K562 (cell line): ENCODE results near the gene NRROS. TPM values are rescaled to one million over a fixed set of nuclear protein-coding genes. Genes with fewer than 3 reads are reported as not detected.

Experiments used
- ATAC-seq: fragments of 200-7000 bp; cut with Tn5 transposase; 3 replicates; pipeline ENCODE4 v1.9.1; 2020; ENCODE audit warnings: moderate library complexity
- BruUV-seq: library from RNA; stranded (reverse); fragments of 400-500 nt; replicated peaks from 2 replicates; lab custom pipeline; 2021; lab: Mats Ljungman, UMichigan
- CTCF ChIA-PET: fragments of 300-600 bp; formaldehyde crosslinking; extraction: SDS; loops from one replicate; lab custom pipeline; 2021; ENCODE audit warnings: low intra/inter-chr PET ratio; lab: Yijun Ruan, JAX
- POLR2A ChIA-PET: fragments of 300-600, 350-650 bp; sonication (Branson Sonifier 250); formaldehyde crosslinking; extraction: SDS; loops from one replicate; lab custom pipeline; 2021; ENCODE audit warnings: antibody characterized with exemption, inconsistent platforms; lab: Yijun Ruan, JAX
- DNase-seq, 4 experiments: peaks; one replicate each; pipeline versions ENCODE4 v3.0.0 to v3.0.0-alpha.2; 2011 to 2018; ENCODE audit warnings: low spot score in 3 of 4, mixed read lengths in 3 of 4; ENCODE audit errors: extremely low read depth in 1 of 4
- FAIRE-seq: peaks from 2 replicates; lab custom pipeline; 2011; peaks lifted over from hg19 to GRCh38; lab: Jason Lieb, UNC
- H2AFZ ChIP-seq: 2 replicates; pipeline ENCODE4 v1.6.0; 2011; ENCODE audit warnings: low read depth, low read length, control low read depth, inconsistent platforms
- H3K27ac ChIP-seq: fragments of 200-600 bp; 3 replicates; pipeline ENCODE4 v1.8.0; 2011; ENCODE audit warnings: low read depth, mild to moderate bottlenecking, control low read depth, inconsistent platforms, low read length, moderate library complexity, mixed read lengths; ENCODE audit errors: extremely low read depth
- H3K27me3 ChIP-seq, 2 experiments: fragments of 300-600 bp in 1 of 2; 2 replicates in 1 of 2; 3 replicates in 1 of 2; pipeline versions ENCODE4 v1.6.0 to v1.8.0; 2011; ENCODE audit warnings: inconsistent platforms in 2 of 2, low read length in 2 of 2, mild to moderate bottlenecking in 1 of 2, mixed read lengths in 1 of 2, moderate library complexity in 1 of 2; ENCODE audit not compliant: control insufficient read depth in 2 of 2, insufficient read depth in 2 of 2
- H3K36me3 ChIP-seq: fragments of 300-600 bp; 3 replicates; pipeline ENCODE4 v1.8.0; 2011; ENCODE audit warnings: mild to moderate bottlenecking, low read length, inconsistent platforms; ENCODE audit not compliant: control insufficient read depth, insufficient read depth
- H3K4me1 ChIP-seq, 2 experiments: fragments of 200-600 bp in 1 of 2; replicated peaks in 1 of 2; 2 replicates in 1 of 2; 3 replicates in 1 of 2; pipeline versions ENCODE4 v1.5.1 to v1.8.0; 2011; ENCODE audit warnings: inconsistent platforms in 2 of 2, low read length in 2 of 2, mild to moderate bottlenecking in 1 of 2, mixed read lengths in 1 of 2, moderate library complexity in 1 of 2; ENCODE audit not compliant: control insufficient read depth in 2 of 2, insufficient read depth in 2 of 2
- H3K4me2 ChIP-seq: 2 replicates; pipeline ENCODE4 v1.6.1; 2011; ENCODE audit warnings: low read length, control low read depth, inconsistent platforms, mixed read lengths; ENCODE audit not compliant: insufficient read depth
- H3K4me3 ChIP-seq: fragments of 200-600 bp; sonication (generic), shearing (Covaris generic); 2 replicates; pipeline ENCODE4 v1.5.1; 2016; ENCODE audit warnings: control low read depth, inconsistent platforms
- H3K79me2 ChIP-seq: fragments of 200-600 bp; 3 replicates; pipeline ENCODE4 v1.8.0; 2011; ENCODE audit warnings: low read length, inconsistent platforms; ENCODE audit not compliant: control insufficient read depth, insufficient read depth
- H3K9ac ChIP-seq, 2 experiments: 2 replicates each; pipeline versions ENCODE4 v1.6.0 to v1.6.1; 2011; ENCODE audit warnings: low read depth in 2 of 2, low read length in 2 of 2, control low read depth in 1 of 2, inconsistent platforms in 1 of 2, mild to moderate bottlenecking in 1 of 2, mixed read lengths in 1 of 2; ENCODE audit not compliant: insufficient read depth in 1 of 2
- H3K9me1 ChIP-seq: one replicate; pipeline ENCODE4 v1.6.0; 2011; ENCODE audit warnings: inconsistent platforms, mild to moderate bottlenecking, low read length, moderate library complexity; ENCODE audit not compliant: control insufficient read depth, insufficient read depth
- H3K9me3 ChIP-seq: replicated peaks from 2 replicates; pipeline ENCODE4 v1.5.1; 2011; ENCODE audit warnings: low read depth, low read length, inconsistent platforms; ENCODE audit not compliant: control insufficient read depth, insufficient read depth
- H4K20me1 ChIP-seq: replicated peaks from 2 replicates; pipeline ENCODE4 v1.6.1; 2011; ENCODE audit warnings: low read length, inconsistent platforms, mixed read lengths; ENCODE audit not compliant: control insufficient read depth, insufficient read depth
- KDM5B ChIP-seq: fragments of 200-600 bp; sonication (generic); IDR thresholded peaks from 2 replicates; pipeline ENCODE4 v1.6.1; 2012; ENCODE audit warnings: low read depth, mild to moderate bottlenecking, moderate library complexity, low read length, control low read depth, inconsistent platforms; ENCODE audit not compliant: insufficient replicate concordance
- WGBS: fragments of 100-300 bp; shearing (Covaris generic); methylation state at CpG from one replicate; pipeline ENCODE4 v1.1.6; 2016; ENCODE audit warnings: low coverage, mixed read lengths; ENCODE audit not compliant: insufficient coverage; ENCODE audit errors: missing lambda C conversion rate; 5-methylcytosine and 5-hydroxymethylcytosine counted together
- in situ Hi-C: fragments of 300-500 bp; cut with MboI; formaldehyde crosslinking; loops from 4 replicates; pipeline ENCODE4 v1.15.0; 2018; ENCODE audit warnings: inconsistent platforms, mixed read lengths
- intact Hi-C: fragments of 100-400 bp; cut with micrococcal nuclease; formaldehyde crosslinking; loops from 2 replicates; pipeline ENCODE4 v1.14.2; 2022
- polyA plus RNA-seq, 8 experiments: library from polyadenylated mRNA; depleted of rRNA in 4 of 8; stranded (reverse) in 5 of 8; unstranded in 3 of 8; fragments of >200 nt; fragmentation: Nextera tagmentation in 2 of 8; fragmentation: Illumina TruSeq in 1 of 8; extraction: Ambion mirVana in 2 of 8; extraction: Trizol in 1 of 8; gene quantifications; 2 replicates each; pipeline versions ENCODE4 v1.2.1 to v1.2.3, GENCODE V29; 2011 to 2014; ENCODE audit warnings: inconsistent platforms in 1 of 8, missing spikeins in 1 of 8
- total RNA-seq, 7 experiments: library from RNA; depleted of rRNA in 6 of 7; stranded (reverse); fragments of >200 nt in 6 of 7; fragmentation: Illumina TruSeq in 2 of 7; extraction: Trizol in 2 of 7; gene quantifications; 2 replicates each; pipeline versions ENCODE4 v1.2.1 to v1.2.3, GENCODE V29; 2011 to 2021; ENCODE audit warnings: low replicate concordance in 1 of 7
- TF ChIP-seq, protein P1 (sequence below): fragments of 450-650 bp; formaldehyde crosslinking; IDR thresholded peaks from 2 replicates; pipeline ENCODE4 v1.4.0; 2020; ENCODE audit warnings: mild to moderate bottlenecking

NRROS gene
- total and polyA plus RNA-seq, 9 of the 15 experiments (the other 6 are each of a cell fraction or from before 2014, with no cell fraction given), result 0.34 to 13.8 (median 3.8) TPM

DNA sequence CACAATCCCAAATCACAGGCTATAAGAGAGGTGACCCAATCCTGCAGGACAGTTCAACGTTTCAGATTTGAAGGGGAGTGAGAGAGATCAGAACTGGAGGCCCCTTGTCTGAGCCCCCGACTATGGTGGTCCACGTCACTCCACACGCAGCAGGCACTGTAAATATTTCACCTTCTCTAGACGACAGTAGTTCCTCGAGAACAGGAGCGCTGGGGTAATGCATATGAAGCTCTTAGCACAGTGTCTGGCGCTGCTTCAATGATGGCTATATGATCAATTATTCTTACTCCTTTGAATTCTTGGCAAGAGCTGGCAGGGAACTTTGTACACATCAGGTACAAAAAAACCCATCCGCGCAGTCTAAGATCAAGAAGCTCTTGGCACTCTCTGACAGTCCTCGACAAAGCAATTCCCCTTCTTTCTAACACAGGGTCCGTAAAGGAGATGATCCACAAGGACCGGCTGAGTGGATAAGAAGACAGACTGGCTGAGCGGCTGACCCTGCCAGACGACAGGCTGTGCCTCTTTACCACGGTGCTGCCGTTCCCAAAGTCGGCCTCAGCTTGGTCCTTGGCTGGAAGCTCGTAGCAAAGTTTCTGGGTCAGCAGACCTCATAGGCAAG lies 522 bp upstream of the NRROS start:
- Histone ChIP-seq H2AFZ (peak overlapping the region; percentile 96), H3K9me1 (no peaks in the 10 kb centered on the region), H3K4me3 (peak overlapping the region; percentile 60), H3K9ac (peak overlapping the region; percentile 67 to 93), H3K9me3 (no peaks in the 10 kb centered on the region), H3K4me2 (peak overlapping the region; percentile 81), H4K20me1 (no peaks in the 10 kb centered on the region), H3K4me1 (peaks cover 33 to 37% of the 10 kb centered on the region in 2 experiments), H3K36me3 (peaks cover 14% of the 10 kb centered on the region; the same call in 2 of the 3 replicates), H3K79me2 (peaks cover 30% of the 10 kb centered on the region), H3K27ac (peak overlapping the region; percentile 78), H3K27me3 (no peaks in the 10 kb centered on the region)
- WGBS, result 44% methylated on average over 19 of the region's 19 CpGs
- FAIRE-seq (peak; percentile 60), DNase-seq (peak in 1 of 4 experiments; percentile 35), ATAC-seq (peak; percentile 57; the same call in 2 of the 3 replicates)
- in situ Hi-C loops (no loop called here), intact Hi-C loops (no loop called here)
- TF ChIP-seq, protein P1, sequence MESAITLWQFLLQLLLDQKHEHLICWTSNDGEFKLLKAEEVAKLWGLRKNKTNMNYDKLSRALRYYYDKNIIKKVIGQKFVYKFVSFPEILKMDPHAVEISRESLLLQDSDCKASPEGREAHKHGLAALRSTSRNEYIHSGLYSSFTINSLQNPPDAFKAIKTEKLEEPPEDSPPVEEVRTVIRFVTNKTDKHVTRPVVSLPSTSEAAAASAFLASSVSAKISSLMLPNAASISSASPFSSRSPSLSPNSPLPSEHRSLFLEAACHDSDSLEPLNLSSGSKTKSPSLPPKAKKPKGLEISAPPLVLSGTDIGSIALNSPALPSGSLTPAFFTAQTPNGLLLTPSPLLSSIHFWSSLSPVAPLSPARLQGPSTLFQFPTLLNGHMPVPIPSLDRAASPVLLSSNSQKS (CRISPR knock-in tag), result no peak
- peak; percentile 26 for TF ChIP-seq KDM5B
- ChIA-PET POLR2A (interaction anchor here (0.6 to 1.3 kb wide), 4 partner anchors 11 to 33 kb away, joined by 3 to 6 read pairs (median 4); no protein-coding TSS in a partner anchor), CTCF (no interaction called here)
- TSS peak; percentile 91 for BruUV-seq
